ENCODE data around the gene LIX1. TPM values are rescaled to one million over a fixed set of nuclear protein-coding genes. Genes with fewer than 3 reads are reported as not detected.

LIX1 gene
- total and polyA plus RNA-seq, 2 of the 8 experiments (the other 6 are each of a cell fraction or from before 2014, with no cell fraction given) = 0.26 to 0.45 TPM

DNA sequence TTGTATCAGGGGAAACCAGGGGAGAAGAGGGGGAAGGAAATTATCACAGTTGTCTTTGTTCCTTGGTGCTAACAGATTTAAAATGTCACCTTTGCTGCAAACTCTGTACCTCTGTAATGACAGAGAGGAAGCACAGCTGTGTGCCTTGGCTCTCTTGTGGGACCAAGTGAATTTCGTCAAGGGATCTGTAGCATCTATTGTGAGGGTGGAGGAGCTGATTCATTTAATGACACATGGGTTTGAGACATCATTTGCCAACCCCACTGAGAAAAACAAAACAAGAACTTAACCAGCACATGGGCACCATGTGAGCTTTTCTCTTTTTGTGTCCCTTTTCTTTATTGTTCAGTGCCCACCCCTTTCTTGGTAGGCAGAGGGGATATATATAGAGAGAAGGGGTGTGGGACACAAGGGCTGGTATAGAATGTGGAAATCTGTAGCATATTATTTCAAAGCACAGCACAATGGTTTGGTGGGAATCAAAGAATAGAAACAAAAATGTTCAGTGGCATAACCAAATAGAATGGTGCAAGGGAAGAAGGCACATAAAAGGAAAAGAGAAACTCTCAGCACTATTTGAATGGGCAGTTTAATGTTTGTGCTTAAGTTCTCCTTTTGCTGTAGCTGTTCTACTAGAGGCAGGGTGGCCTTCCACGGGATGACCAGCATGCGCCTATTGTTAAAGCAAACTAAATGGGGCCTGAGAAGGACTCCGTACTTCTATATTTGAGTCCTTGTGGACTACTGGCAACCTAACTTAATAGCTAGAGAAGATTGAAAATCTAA is 63.3 kb downstream of the LIX1 start (continued):
- TF ChIP-seq CHD7 (IDR thresholded peaks at IDR 0.05; ENCODE audit: insufficient replicate concordance, low read length) = no peak
